Activated T-helper 17 cell treated with anti-CD3 and anti-CD28 coated beads, Interleukin-2, amount 50 U/mL, for 72 hours (primary cell): Measurements from ENCODE around the gene PLCB3. TPM values are rescaled to one million over a fixed set of nuclear protein-coding genes. Genes with fewer than 3 reads are reported as not detected.
A peak's percentile ranks its signal among the peaks of the same experiment; 100 is the strongest.

Experiments used
- ATAC-seq: fragments of 150-1000 bp; cut with Tn5 transposase; replicated peaks from 2 replicates; pipeline ENCODE4 v1.10.0; 2021; ENCODE audit warnings: mild to moderate bottlenecking, moderate library complexity
- H3K27ac Mint-ChIP-seq: one replicate; pipeline ENCODE4 v1.8.0; 2022; ENCODE audit warnings: mixed read lengths
- H3K27me3 Mint-ChIP-seq: one replicate; pipeline ENCODE4 v1.8.0; 2022; ENCODE audit warnings: mixed read lengths
- H3K36me3 Mint-ChIP-seq: one replicate; pipeline ENCODE4 v1.8.0; 2022; ENCODE audit warnings: low read depth, mild to moderate bottlenecking, mixed read lengths
- H3K4me1 Mint-ChIP-seq: one replicate; pipeline ENCODE4 v1.8.0; 2022; ENCODE audit warnings: mixed read lengths
- H3K4me3 Mint-ChIP-seq: one replicate; pipeline ENCODE4 v1.8.0; 2022; ENCODE audit warnings: mild to moderate bottlenecking, mixed read lengths
- H3K9me3 Mint-ChIP-seq: one replicate; pipeline ENCODE4 v1.8.0; 2022; ENCODE audit warnings: mixed read lengths
- total RNA-seq, 2 donors: library from RNA; stranded (reverse); gene quantifications; one replicate each; pipeline ENCODE4 v1.2.3, GENCODE V29; 2022

PLCB3 gene
- total RNA-seq, 2 donors from 2014 or later, result 13.1 to 22.8 TPM

DNA sequence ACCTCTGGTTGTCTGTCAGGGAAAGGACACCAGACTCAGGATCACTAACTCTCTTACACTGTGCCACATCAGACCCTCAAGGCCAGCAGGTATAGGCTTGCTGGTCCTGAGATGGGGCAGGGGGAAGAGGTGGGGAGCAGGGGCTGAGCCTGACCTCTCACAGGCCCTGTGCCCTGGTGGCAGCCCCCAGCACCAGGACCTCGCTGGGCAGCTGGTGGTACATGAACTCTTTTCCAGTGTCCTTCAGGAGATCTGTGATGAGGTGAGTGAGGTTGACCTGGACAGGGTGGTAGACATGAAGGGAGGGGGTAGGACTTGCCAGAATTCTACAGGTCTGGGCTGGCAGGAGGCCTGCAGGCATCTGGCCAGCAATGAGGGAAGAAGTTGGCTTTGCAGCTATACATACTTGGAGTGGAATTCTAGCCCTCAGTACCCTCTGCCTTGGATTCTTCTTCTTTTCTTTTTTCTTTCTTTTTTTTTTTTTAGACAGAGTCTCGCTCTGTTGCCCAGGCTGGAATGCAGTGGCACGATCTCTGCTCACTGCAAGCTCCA, 23.8 kb upstream of the PLCB3 start:
- H3K36me3 Mint-ChIP-seq, result peaks cover 49% of the 10 kb centered on the region
- H3K27ac Mint-ChIP-seq, result peak overlapping the region; percentile 85
- no peaks in the 10 kb centered on the region for H3K27me3 Mint-ChIP-seq
- peaks cover 5% of the 10 kb centered on the region for H3K4me1 Mint-ChIP-seq
- no peaks in the 10 kb centered on the region for H3K9me3 Mint-ChIP-seq
- peak overlapping the region; percentile 91 for H3K4me3 Mint-ChIP-seq
- ATAC-seq, result no peak

DNA sequence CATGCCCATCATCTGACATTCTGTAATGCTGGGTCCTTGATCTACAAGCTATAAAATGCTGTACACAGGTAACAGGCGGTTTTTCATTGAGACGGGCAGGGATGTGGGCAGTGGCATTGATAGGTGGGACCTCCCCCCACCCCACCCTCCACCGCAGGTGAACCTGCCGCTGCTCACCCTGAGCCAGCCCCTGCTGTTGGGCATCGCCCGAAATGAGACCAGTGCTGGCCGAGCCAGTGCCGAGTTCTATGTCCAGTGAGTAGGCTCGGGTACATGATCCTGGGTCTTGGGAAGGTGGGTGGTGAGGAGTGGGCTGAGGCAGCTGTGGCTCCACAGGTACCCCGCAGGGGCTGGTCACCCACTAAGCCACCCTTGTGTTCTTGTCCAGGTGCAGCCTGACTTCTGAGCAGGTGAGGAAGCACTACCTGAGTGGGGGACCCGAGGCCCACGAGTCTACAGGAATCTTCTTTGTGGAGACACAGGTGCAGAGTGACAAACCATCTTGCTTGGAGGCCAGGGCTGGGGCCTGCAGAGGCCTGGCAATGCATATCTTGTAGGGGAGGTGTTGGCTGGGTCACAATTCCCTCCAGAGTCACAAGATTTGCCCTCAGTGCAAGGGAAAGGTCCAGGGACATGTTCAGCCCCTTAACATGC, 22.1 kb upstream of the PLCB3 start:
- peak overlapping the region; percentile 46 for H3K27ac Mint-ChIP-seq
- H3K4me3 Mint-ChIP-seq, result peak overlapping the region; percentile 91
- ATAC-seq, result no peak
- H3K4me1 Mint-ChIP-seq, result peaks cover 5% of the 10 kb centered on the region
- peaks cover 38% of the 10 kb centered on the region for H3K36me3 Mint-ChIP-seq
- no peaks in the 10 kb centered on the region for H3K27me3 Mint-ChIP-seq
- H3K9me3 Mint-ChIP-seq, result no peaks in the 10 kb centered on the region

DNA sequence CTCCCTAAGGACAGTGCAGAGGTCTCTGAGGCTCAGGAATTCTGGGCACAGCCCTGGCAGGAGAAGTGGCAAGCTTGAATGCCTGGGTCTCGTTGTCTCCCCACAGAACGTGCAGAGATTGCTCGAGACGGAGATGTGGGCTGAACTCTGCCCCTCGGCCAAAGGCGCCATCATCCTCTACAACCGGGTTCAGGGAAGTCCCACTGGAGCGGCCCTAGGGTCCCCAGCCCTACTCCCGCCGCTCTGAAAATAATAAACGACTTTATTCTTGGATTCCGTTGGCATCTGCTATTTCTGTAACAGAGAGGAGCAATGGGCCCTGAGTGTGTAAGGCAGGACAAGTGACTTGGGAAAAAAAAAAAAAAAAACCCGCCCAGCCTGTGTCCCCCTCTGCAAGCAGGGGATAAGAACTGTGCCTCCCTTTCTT, 21.6 kb upstream of the PLCB3 start:
- Mint-ChIP-seq H3K4me1 (peaks cover 5% of the 10 kb centered on the region), H3K4me3 (peak overlapping the region; percentile 91), H3K36me3 (peaks cover 38% of the 10 kb centered on the region), H3K9me3 (no peaks in the 10 kb centered on the region), H3K27me3 (no peaks in the 10 kb centered on the region), H3K27ac (peak overlapping the region; percentile 46)
- ATAC-seq, result no peak

DNA sequence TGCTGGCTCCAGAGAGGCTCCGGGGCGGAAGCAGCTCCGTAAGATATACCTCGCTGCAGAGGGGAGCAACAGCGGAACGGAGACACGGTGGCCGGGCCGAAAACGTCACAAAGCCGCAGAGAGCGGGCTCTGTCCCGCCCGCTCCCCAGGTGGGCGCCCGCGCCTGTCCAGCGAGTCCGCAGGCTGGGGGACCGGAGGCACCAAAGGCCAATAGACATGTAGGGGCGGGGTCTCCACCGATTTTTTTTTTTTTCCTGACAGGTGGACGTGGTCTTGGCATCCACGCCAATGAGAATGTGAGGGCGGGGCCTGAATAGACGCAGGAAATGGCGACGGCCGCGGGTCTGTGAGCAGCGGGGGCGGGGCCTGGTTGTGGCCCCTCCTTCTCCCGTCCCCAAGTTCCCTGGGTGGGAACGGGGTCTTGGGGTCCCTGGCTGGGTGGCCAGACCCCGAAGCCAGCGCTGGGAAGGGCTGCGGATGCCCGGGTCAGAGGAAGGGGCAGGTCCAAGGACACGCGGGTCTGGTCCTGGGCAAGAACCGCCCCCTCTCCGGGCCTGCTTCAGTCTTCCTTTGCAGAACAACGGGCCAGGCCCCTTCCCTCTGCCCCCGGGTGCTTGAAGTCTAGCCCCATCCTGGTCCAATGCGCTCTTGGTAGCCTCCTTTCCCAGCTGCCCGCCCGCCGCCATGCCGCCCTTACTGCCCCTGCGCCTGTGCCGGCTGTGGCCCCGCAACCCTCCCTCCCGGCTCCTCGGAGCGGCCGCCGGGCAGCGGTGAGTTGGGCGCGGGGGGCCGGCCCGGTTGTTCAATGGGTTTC, 21.0 kb upstream of the PLCB3 start, which contains the start of gene DNAJC4:
TSS of gene DNAJC4 (plus strand) at position 378 of the 814 bp plus-strand sequence. CDS start at position 685, 307 bp downstream.
- Mint-ChIP-seq H3K27ac (peak within 1 kb of the TSS; percentile 46), H3K4me1 (peaks cover 8% of the 10 kb centered on the region), H3K4me3 (peak within 1 kb of the TSS; percentile 91), H3K27me3 (no peaks in the 10 kb centered on the region), H3K36me3 (peaks cover 43% of the 10 kb centered on the region), H3K9me3 (no peaks in the 10 kb centered on the region)
- peak; percentile 54 for ATAC-seq

DNA sequence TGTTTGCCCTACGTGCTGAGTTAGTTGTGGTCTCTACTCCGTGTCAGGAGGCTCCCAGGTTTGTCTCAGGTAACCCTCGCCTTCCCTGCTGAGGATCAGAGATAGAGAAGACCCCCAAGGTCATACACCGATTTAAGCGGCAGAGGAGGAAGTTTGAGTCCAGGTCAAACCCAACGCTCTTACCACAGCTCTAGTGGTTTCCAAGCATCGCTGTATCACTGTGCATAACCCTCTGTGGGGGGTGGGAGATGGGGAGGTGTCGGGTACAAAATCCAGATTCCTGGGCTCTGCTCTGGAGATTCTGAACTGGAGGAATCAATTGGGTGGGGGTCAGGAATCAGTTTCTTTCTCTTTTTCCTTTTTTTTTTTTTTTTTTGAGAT, 20.4 kb upstream of the PLCB3 start:
- no peak overlapping the region for H3K27ac Mint-ChIP-seq
- no peaks in the 10 kb centered on the region for H3K27me3 Mint-ChIP-seq
- peak overlapping the region; percentile 91 for H3K4me3 Mint-ChIP-seq
- H3K4me1 Mint-ChIP-seq, result peaks cover 10% of the 10 kb centered on the region
- H3K36me3 Mint-ChIP-seq, result peaks cover 47% of the 10 kb centered on the region
- no peak for ATAC-seq
- no peaks in the 10 kb centered on the region for H3K9me3 Mint-ChIP-seq

DNA sequence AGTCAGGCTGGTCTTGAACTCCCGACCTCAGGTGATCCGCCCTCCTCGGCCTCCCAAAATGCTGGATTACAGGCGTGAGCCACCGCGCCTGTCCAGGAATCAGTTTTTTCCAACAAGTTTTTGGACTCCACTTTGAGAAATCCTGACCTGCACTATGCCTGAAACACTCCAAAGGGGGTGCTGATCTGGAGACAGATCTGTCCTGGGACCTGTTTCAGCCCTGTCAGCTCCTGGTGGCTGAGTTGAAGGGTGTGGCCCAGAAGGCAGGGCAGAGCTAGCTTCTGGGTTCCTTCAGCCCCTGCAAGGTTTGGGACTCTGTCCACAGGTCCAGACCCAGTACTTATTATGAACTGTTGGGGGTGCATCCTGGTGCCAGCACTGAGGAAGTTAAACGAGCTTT, 19.8 kb upstream of the PLCB3 start:
- Mint-ChIP-seq H3K27me3 (no peaks in the 10 kb centered on the region), H3K27ac (peak overlapping the region; percentile 63), H3K9me3 (no peaks in the 10 kb centered on the region), H3K36me3 (peaks cover 44% of the 10 kb centered on the region), H3K4me3 (peak overlapping the region; percentile 91), H3K4me1 (peaks cover 10% of the 10 kb centered on the region)
- ATAC-seq, result no peak

DNA sequence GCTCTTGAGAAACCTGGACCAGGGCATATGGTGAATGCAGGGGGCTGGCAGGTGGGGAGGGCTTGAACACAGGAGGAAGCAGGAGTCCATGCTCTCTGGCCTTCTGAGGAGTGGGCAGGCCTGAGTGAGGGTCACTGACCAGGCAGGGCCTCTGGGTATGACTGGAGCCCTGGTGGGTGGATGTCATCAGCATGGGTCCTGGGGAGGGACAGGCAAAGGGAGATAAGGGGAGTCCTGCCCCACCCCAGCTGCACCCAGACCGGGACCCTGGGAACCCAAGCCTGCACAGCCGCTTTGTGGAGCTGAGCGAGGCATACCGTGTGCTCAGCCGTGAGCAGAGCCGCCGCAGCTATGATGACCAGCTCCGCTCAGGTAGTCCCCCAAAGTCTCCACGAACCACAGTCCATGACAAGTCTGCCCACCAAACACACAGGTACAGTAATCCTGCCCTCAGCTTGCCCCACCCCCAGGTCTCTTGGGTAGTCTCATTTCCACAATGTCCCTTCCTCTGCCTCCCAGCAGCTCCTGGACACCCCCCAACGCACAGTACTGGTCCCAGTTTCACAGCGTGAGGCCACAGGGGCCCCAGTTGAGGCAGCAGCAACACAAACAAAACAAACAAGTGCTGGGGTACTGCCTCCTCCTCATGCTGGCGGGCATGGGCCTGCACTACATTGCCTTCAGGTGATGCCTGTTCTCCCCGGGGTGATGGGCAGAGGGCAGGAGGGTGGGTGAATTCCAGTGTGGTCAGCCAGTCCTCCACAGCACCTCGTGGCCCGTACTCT, 19.0 kb upstream of the PLCB3 start:
- Mint-ChIP-seq H3K27ac (peak overlapping the region; percentile 63), H3K4me1 (peaks cover 14% of the 10 kb centered on the region), H3K4me3 (peak overlapping the region; percentile 91), H3K27me3 (no peaks in the 10 kb centered on the region), H3K9me3 (no peaks in the 10 kb centered on the region), H3K36me3 (peaks cover 46% of the 10 kb centered on the region)
- no peak for ATAC-seq

DNA sequence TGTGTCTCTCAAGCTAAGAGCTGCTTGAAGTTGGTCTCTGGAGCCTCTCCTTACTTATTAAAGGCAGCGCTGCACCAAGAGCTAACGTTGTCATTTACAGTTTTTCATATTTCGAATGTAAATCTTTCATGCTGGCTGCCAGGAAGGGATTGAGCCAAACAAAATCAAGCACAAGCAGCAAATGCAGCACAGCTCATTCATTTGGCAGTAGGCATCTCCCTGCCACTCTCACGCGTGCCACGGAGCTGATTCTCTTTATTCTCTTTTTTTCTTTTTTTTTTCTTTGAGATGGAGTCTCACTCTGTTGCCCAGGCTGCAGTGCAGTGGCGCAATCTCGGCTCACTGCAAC, 18.4 kb upstream of the PLCB3 start:
- peak overlapping the region; percentile 91 for H3K4me3 Mint-ChIP-seq
- peaks cover 46% of the 10 kb centered on the region for H3K36me3 Mint-ChIP-seq
- no peaks in the 10 kb centered on the region for H3K9me3 Mint-ChIP-seq
- ATAC-seq, result no peak
- H3K27me3 Mint-ChIP-seq, result no peaks in the 10 kb centered on the region
- no peak overlapping the region for H3K27ac Mint-ChIP-seq
- H3K4me1 Mint-ChIP-seq, result peaks cover 18% of the 10 kb centered on the region

DNA sequence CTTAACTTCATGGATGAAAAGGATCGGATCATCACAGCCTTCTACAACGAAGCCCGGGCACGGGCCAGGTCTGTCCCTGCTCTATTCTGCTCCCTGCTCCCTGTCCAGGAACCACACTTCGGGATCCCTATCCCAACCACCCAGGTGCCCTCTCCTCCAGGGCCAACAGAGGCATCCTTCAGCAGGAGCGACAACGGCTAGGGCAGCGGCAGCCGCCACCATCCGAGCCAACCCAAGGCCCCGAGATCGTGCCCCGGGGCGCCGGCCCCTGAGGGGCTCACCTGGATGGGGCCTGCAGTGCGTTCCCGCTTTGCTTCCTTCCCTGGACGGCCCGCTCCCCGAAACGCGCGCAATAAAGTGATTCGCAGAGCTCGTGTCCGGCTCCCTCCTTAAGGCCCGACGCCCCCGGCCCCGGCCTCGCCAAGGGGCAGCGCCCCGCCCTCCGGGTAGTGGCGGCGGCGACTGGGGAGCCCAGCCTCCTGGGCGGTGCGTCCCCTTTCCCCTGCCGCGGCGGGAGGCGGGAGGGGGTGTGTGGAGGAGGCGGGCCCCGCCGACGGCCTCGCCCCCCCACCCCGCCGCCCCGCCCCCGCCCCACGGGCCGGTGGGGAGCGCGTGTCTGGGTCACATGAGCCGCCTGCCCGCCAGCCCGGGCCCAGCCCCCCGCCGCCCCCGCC, 17.3 kb upstream of the PLCB3 start, which contains the start of gene VEGFB:
TSS of gene VEGFB (plus strand) at position 672 of the 674 bp plus-strand sequence. CDS start 250 bp downstream, outside the sequence.
- peaks cover 41% of the 10 kb centered on the region for H3K36me3 Mint-ChIP-seq
- H3K4me3 Mint-ChIP-seq, result peak within 1 kb of the TSS; percentile 91
- H3K27me3 Mint-ChIP-seq, result no peaks in the 10 kb centered on the region
- peak; percentile 55 for ATAC-seq
- H3K9me3 Mint-ChIP-seq, result no peaks in the 10 kb centered on the region
- H3K27ac Mint-ChIP-seq, result peak within 1 kb of the TSS; percentile 87
- peaks cover 18% of the 10 kb centered on the region for H3K4me1 Mint-ChIP-seq

DNA sequence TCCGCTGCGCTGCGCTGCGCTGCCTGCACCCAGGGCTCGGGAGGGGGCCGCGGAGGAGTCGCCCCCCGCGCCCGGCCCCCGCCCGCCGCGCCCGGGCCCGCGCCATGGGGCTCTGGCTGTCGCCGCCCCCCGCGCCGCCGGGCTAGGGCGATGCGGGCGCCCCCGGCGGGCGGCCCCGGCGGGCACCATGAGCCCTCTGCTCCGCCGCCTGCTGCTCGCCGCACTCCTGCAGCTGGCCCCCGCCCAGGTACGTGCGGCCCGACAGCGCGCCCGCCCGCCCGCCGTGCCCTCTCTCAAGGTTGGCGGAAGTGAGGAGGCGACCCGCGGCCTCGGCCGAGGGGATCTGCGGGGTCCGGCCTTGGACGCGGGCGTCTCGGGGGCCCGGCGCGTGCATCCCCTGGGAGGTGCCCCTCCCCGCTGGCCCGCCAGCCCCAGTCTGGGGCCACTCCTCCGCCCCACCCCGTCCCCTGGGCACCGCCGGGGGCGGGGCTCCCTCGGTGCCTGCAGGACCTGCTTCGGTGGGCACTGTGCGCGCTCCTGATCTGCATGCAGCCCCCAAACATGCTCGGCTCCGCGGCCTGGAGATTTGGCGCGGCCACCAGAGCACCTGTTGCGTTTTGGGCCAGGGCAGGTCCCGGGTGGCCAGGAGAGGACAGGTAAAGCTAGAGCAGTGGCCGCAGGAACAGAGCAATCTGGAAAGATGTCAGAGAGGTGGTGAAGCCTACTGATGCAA, 16.5 kb upstream of the PLCB3 start:
- ATAC-seq, result peak; percentile 51
- Mint-ChIP-seq H3K27me3 (no peaks in the 10 kb centered on the region), H3K9me3 (no peaks in the 10 kb centered on the region), H3K4me3 (peak overlapping the region; percentile 87), H3K4me1 (peaks cover 18% of the 10 kb centered on the region), H3K27ac (peak overlapping the region; percentile 87), H3K36me3 (peaks cover 36% of the 10 kb centered on the region)

DNA sequence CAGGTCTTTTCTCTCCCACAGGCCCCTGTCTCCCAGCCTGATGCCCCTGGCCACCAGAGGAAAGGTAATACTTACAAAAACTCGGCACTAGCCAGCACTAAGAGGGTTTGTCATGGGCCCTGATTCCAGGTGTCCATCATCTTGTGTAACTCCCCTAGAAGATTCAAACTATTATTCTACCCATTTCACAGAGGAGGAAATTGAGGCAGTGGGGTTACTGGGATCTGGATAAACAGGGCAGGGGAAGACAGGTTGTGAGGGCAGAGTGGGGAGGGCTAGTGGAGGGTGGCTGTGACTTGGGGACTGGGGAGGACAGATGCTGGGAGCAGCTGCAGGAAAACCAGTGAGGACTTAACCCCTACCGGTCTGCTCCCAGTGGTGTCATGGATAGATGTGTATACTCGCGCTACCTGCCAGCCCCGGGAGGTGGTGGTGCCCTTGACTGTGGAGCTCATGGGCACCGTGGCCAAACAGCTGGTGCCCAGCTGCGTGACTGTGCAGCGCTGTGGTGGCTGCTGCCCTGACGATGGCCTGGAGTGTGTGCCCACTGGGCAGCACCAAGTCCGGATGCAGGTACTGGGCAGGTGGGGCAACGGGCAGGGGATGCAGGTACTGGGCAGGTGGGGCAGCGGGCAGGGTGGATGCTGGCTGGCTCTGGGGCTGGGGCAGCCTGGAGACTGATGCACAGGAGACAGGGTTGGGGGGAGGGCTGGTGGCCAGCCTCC, 15.7 kb upstream of the PLCB3 start:
- Mint-ChIP-seq H3K4me3 (peak overlapping the region; percentile 87), H3K9me3 (no peaks in the 10 kb centered on the region), H3K4me1 (peaks cover 23% of the 10 kb centered on the region), H3K27ac (peak overlapping the region; percentile 87), H3K27me3 (no peaks in the 10 kb centered on the region), H3K36me3 (peaks cover 40% of the 10 kb centered on the region)
- ATAC-seq, result no peak

DNA sequence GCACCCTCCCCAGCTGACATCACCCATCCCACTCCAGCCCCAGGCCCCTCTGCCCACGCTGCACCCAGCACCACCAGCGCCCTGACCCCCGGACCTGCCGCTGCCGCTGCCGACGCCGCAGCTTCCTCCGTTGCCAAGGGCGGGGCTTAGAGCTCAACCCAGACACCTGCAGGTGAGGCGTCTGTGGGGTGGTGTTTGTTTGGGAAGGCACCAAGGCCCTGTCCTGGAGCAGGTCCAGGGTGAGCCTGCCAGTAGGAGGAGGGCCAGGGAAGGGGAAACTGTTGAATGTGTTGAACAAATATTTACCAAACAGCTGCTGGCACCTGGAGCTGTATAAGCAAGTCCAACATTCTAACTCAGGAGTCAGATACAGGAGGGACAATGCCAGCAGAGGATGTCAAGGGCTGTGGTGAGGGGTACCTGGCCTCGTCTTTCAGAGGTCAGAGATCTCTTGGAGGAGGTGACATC, 13.8 kb upstream of the PLCB3 start:
- no peaks in the 10 kb centered on the region for H3K27me3 Mint-ChIP-seq
- peaks cover 58% of the 10 kb centered on the region for H3K36me3 Mint-ChIP-seq
- ATAC-seq, result no peak
- H3K4me3 Mint-ChIP-seq, result peak overlapping the region; percentile 22
- peak overlapping the region; percentile 87 for H3K27ac Mint-ChIP-seq
- peaks cover 18% of the 10 kb centered on the region for H3K4me1 Mint-ChIP-seq
- no peaks in the 10 kb centered on the region for H3K9me3 Mint-ChIP-seq

DNA sequence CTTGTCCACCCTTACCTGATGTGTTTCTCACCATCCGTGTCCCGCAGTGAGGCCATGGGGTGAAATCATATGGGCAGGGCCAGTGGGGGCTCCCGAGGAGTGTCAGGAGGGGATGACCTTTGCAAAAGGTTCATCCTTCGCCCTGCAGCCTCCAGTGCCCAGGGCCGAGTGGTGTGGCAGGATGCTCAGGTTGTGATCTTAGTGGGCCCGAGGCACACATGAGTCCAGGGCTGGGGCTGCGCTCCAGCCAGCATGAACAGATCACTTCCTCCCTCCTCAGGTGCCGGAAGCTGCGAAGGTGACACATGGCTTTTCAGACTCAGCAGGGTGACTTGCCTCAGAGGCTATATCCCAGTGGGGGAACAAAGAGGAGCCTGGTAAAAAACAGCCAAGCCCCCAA, 13.3 kb upstream of the PLCB3 start:
- no peaks in the 10 kb centered on the region for H3K27me3 Mint-ChIP-seq
- peak overlapping the region; percentile 22 for H3K4me3 Mint-ChIP-seq
- peak overlapping the region; percentile 87 for H3K27ac Mint-ChIP-seq
- H3K4me1 Mint-ChIP-seq, result peaks cover 18% of the 10 kb centered on the region
- no peaks in the 10 kb centered on the region for H3K9me3 Mint-ChIP-seq
- peaks cover 64% of the 10 kb centered on the region for H3K36me3 Mint-ChIP-seq
- no peak for ATAC-seq
